Measurements from ENCODE around the gene TBX4.

DNA sequence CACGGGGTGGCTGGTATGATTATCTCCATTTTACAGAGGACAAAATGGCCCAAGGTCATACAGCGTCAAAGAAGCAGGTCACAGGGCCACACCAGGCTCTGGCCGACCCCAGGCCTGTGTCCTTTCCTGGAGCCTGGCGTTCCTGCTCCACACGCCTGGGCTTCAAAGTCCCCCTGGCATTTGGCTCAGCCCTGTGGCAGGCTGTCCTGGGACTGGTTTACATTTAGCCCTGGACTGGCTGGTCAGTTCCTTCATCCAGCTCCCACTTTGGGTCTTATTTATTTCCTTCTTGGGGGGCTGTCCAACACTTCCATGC, 37.3 kb upstream of the TBX4 start:
- TF ChIP-seq, protein P1, sequence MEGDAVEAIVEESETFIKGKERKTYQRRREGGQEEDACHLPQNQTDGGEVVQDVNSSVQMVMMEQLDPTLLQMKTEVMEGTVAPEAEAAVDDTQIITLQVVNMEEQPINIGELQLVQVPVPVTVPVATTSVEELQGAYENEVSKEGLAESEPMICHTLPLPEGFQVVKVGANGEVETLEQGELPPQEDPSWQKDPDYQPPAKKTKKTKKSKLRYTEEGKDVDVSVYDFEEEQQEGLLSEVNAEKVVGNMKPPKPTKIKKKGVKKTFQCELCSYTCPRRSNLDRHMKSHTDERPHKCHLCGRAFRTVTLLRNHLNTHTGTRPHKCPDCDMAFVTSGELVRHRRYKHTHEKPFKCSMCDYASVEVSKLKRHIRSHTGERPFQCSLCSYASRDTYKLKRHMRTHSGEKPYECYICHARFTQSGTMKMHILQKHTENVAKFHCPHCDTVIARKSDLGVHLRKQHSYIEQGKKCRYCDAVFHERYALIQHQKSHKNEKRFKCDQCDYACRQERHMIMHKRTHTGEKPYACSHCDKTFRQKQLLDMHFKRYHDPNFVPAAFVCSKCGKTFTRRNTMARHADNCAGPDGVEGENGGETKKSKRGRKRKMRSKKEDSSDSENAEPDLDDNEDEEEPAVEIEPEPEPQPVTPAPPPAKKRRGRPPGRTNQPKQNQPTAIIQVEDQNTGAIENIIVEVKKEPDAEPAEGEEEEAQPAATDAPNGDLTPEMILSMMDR (IDR thresholded peaks at IDR 0.05): no peak
- TF ChIP-seq EP300 (IDR thresholded peaks at IDR 0.05): no peak
- no peak for TF ChIP-seq POLR2A (IDR thresholded peaks at IDR 0.05)
